ENCODE measurements around the gene TSPAN8. TPM values are rescaled to one million over a fixed set of nuclear protein-coding genes. Genes with fewer than 3 reads are reported as not detected.

Gene TSPAN8
- total RNA-seq, 1 donor from 2014 or later = not detected

DNA sequence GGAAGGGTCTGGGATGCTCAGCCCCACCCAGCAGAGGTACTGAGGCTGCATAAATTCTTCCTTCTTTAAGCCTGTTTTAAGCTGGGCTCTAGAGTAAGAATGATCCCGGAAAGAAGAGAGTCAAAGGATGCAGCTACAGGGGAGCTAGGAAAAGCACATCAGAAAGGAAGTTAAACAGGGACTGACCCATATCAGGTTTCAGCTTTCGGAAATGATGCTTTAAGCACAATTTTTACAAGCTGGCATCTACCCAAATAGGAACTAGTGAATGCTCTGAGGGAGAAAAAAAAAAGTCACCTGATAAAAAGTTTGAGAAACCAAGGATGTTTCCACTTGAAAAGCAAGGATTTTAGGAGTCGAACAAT is 22.0 kb downstream of the TSPAN8 start:
- no peak for FAIRE-seq
- no peaks in the 10 kb centered on the region for H3K27me3 Mint-ChIP-seq (ENCODE audit: low read depth, unreplicated experiment)
- H2AFZ ChIP-seq (ENCODE audit: low read depth, low read length) = no peak overlapping the region

DNA sequence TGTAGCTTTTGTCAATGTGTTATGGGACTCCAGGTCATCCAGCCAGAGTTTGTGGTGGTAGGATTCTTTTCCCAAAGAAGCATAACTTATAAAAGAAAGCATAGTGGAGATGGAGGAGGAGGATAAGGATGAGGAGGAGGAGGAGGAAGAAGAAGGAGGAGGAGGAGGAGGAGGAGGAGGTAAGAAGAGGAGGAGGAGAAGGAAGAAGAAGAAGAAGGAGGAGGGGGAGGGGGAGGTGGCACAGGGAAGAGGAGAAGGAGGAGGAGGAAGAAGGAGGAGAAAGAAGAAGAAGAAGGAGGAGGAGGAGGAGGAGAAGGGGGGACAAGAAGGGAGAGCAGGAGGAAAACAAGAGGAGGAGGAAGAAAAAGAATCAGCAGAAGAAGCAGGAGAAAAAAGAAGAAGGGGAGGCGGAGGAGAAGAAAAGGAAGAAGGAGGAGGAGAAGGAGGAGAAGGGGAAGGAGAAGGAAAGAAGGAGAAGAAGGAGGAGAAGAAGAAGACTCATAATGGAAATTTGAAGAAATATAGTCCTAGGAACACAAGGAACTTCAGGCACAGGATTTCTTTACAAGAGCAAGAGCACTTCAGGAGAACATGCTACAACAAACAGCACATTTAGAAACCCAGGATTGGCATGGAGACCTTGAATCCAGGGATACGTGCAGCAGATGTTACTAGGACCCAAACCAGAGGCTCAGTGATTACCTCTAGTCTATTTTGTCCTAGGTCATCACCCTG is 22.6 kb downstream of the TSPAN8 start:
- Histone ChIP-seq H3K9ac (ENCODE audit: low read length) (no peak overlapping the region), H3K27ac (ENCODE audit: low read depth, low read length) (no peak overlapping the region), H3K36me3 (ENCODE audit: insufficient read depth, low read length) (no peaks in the 10 kb centered on the region), H3K4me3 (ENCODE audit: insufficient read depth, low read depth, low read length) (no peak overlapping the region), H3K27me3 (ENCODE audit: insufficient read depth, low read length) (no peaks in the 10 kb centered on the region), H2AFZ (ENCODE audit: low read depth, low read length) (no peak overlapping the region), H3K9me3 (ENCODE audit: insufficient read depth, low read depth, low read length) (no peaks in the 10 kb centered on the region), H4K20me1 (ENCODE audit: insufficient read depth, low read length) (no peaks in the 10 kb centered on the region), H3K79me2 (ENCODE audit: insufficient read depth, low read length) (no peaks in the 10 kb centered on the region), H3K4me1 (ENCODE audit: insufficient read depth, low read length) (no peaks in the 10 kb centered on the region), H3K4me2 (ENCODE audit: low read length) (no peak overlapping the region)
- Mint-ChIP-seq H3K4me1 (ENCODE audit: low read depth, unreplicated experiment) (no peaks in the 10 kb centered on the region), H3K27me3 (ENCODE audit: low read depth, unreplicated experiment) (no peaks in the 10 kb centered on the region), H3K36me3 (ENCODE audit: low read depth, unreplicated experiment) (no peaks in the 10 kb centered on the region), H3K4me3 (ENCODE audit: unreplicated experiment) (no peak overlapping the region), H3K9me3 (ENCODE audit: unreplicated experiment) (no peaks in the 10 kb centered on the region), H3K27ac (ENCODE audit: unreplicated experiment) (no peak overlapping the region)
- no peak for TF ChIP-seq CTCF (IDR thresholded peaks at IDR 0.05; ENCODE audit: insufficient read depth, low read depth, low read length)
- FAIRE-seq (no peak), DNase-seq (ENCODE audit: low read depth) (no peak)

More for the DNA sequence above, 22.0 kb downstream of the TSPAN8 start:
- TF ChIP-seq CTCF (IDR thresholded peaks at IDR 0.05; ENCODE audit: insufficient read depth, low read depth, low read length) = no peak
- no peak for TF ChIP-seq EZH2 (IDR thresholded peaks at IDR 0.05; ENCODE audit: insufficient read depth, low read length)
- no peaks in the 10 kb centered on the region for H3K9me3 Mint-ChIP-seq (ENCODE audit: unreplicated experiment)
- no peak overlapping the region for H3K27ac Mint-ChIP-seq (ENCODE audit: unreplicated experiment)
- no peaks in the 10 kb centered on the region for H3K4me1 ChIP-seq (ENCODE audit: insufficient read depth, low read length)
- no peaks in the 10 kb centered on the region for H3K4me1 Mint-ChIP-seq (ENCODE audit: low read depth, unreplicated experiment)
- no peak overlapping the region for H3K9ac ChIP-seq (ENCODE audit: low read length)
- no peaks in the 10 kb centered on the region for H4K20me1 ChIP-seq (ENCODE audit: insufficient read depth, low read length)
- no peaks in the 10 kb centered on the region for H3K36me3 Mint-ChIP-seq (ENCODE audit: low read depth, unreplicated experiment)
- H3K27me3 ChIP-seq (ENCODE audit: insufficient read depth, low read length) = no peaks in the 10 kb centered on the region
- no peak overlapping the region for H3K27ac ChIP-seq (ENCODE audit: low read depth, low read length)
- H3K9me3 ChIP-seq (ENCODE audit: insufficient read depth, low read depth, low read length) = no peaks in the 10 kb centered on the region
- DNase-seq (ENCODE audit: low read depth) = no peak
- H3K4me2 ChIP-seq (ENCODE audit: low read length) = no peak overlapping the region
- H3K79me2 ChIP-seq (ENCODE audit: insufficient read depth, low read length) = no peaks in the 10 kb centered on the region
- H3K4me3 ChIP-seq (ENCODE audit: insufficient read depth, low read depth, low read length) = no peak overlapping the region
- H3K4me3 Mint-ChIP-seq (ENCODE audit: unreplicated experiment) = no peak overlapping the region
- no peaks in the 10 kb centered on the region for H3K36me3 ChIP-seq (ENCODE audit: insufficient read depth, low read length)

GRCh38 chr12:71134405-71134804 is 23.4 kb downstream of the TSPAN8 start:
- no peak overlapping the region for H3K4me3 Mint-ChIP-seq (ENCODE audit: unreplicated experiment)
- H3K9me3 Mint-ChIP-seq (ENCODE audit: unreplicated experiment) = no peaks in the 10 kb centered on the region
- Histone ChIP-seq H3K36me3 (ENCODE audit: insufficient read depth, low read length) (no peaks in the 10 kb centered on the region), H3K4me1 (ENCODE audit: insufficient read depth, low read length) (no peaks in the 10 kb centered on the region), H3K9me3 (ENCODE audit: insufficient read depth, low read depth, low read length) (no peaks in the 10 kb centered on the region), H3K4me3 (ENCODE audit: insufficient read depth, low read depth, low read length) (no peak overlapping the region), H2AFZ (ENCODE audit: low read depth, low read length) (no peak overlapping the region), H4K20me1 (ENCODE audit: insufficient read depth, low read length) (no peaks in the 10 kb centered on the region), H3K79me2 (ENCODE audit: insufficient read depth, low read length) (no peaks in the 10 kb centered on the region), H3K27ac (ENCODE audit: low read depth, low read length) (no peak overlapping the region), H3K4me2 (ENCODE audit: low read length) (no peak overlapping the region), H3K9ac (ENCODE audit: low read length) (no peak overlapping the region), H3K27me3 (ENCODE audit: insufficient read depth, low read length) (no peaks in the 10 kb centered on the region)
- TF ChIP-seq CTCF (IDR thresholded peaks at IDR 0.05; ENCODE audit: insufficient read depth, low read depth, low read length) (no peak), EZH2 (IDR thresholded peaks at IDR 0.05; ENCODE audit: insufficient read depth, low read length) (no peak)
- DNase-seq (ENCODE audit: low read depth) = no peak
- H3K4me1 Mint-ChIP-seq (ENCODE audit: low read depth, unreplicated experiment) = no peaks in the 10 kb centered on the region
- no peaks in the 10 kb centered on the region for H3K27me3 Mint-ChIP-seq (ENCODE audit: low read depth, unreplicated experiment)
- H3K36me3 Mint-ChIP-seq (ENCODE audit: low read depth, unreplicated experiment) = no peaks in the 10 kb centered on the region
- FAIRE-seq = no peak
- no peak overlapping the region for H3K27ac Mint-ChIP-seq (ENCODE audit: unreplicated experiment)

Measured in astrocyte (in vitro differentiated cells and primary cell).